Measurements from ENCODE around the gene FRMPD3.
"Not testable (repeated sequence)": the region's sequence is repeated elsewhere in the genome, so short reads cannot be mapped to it uniquely, and the experiment has no call there.

The FRMPD3 gene

DNA sequence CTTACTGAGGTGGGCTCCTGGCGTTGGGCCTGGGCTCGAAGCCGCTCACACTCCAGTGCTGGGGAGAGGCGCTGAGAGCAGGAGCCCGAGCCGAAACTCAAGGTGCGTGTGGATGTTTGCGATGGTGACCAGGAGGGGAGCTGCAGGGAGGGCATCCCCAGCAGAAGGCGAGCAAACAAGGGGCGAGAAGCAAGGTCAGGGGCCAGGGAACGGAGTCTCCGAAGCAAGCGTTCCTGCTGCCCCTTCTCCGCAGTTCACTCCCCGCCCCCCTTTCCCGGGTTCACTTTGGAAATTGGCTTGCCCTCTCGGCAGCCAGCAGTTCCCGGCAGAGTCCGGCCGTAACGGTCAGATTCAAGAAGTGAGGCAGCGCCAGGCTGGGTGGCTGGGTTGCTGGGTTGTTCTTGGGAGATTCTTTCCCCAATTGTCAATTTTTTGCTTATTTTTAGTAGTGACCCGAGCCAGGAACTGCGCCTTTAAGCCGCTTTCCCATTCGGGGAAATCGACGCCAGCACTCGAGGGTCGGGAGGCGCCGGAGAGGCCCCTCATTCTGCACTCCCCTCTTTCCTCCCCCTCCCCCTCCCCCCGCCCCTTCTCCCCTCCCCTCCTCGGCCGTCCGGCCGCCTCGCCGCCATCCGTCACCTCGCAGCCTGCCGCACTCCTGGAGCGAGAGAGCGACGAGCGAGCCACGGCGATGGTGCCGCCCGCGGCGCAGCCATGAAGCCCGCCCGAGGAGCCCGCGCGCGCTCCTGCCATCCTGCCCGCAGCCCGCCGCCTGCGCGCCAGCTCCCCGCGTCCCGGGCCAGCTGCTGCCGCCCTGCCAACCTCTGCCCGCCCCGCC, at the start of gene FRMPD3:
Gene FRMPD3, plus strand, starts transcription at position 655 of the 838 bp plus-strand sequence. CDS start 76,937 bp downstream, outside the sequence.
- DNase-seq (ENCODE audit: low read depth): no peak

GRCh38 chrX:107420571-107420970, 28.9 kb upstream of the FRMPD3 start:
- no peak for DNase-seq (ENCODE audit: low read depth)

DNA sequence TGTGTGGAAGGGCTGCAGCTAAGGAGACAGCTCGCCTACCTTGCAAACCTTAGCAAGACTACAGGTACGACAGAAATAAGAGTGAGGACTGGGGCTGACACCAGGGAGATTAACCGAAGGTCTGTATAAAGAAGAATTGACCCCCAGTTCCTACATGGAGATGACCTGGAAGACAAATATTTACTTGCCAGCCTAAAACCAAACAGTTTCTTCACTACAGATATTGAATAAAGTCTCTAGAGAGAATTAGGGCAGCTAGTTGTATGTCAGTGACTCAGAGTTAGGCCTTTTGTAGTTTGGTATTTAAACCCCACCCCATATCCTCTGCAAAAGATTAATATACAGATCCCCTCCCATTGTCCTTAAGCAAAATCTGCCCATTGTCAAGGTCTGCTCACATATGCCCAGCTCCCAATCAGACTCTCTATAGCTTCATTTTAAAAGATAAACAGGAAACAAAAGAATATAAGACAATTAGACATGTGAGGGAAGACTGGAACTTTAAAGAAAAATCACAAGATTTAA, 28.1 kb upstream of the FRMPD3 start:
- no peak for DNase-seq (ENCODE audit: low read depth)

- no peak for DNase-seq (ENCODE audit: low read depth)
Measured at GRCh38 chrX:107429090-107429489, 20.4 kb upstream of the FRMPD3 start.

DNA sequence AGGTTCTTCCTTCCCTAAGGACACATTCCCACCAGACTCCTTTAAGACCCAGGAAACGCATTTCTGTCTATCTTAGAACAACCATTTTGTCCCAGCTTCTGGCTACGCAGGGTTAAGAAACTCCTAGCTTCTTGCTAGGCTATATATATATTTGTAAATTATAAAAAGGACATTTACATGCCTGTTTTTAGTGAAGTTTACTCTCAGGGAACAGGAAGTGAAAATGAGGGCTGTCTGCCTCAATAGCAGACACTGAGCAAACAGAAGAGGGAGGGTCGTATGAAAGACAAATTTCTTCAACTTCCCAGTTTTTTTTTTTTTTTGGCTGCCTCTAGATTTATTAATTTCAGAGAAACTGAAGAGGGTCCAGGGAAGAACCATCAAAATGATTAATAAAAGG, 9.3 kb upstream of the FRMPD3 start:
- no peak for DNase-seq (ENCODE audit: low read depth)

GRCh38 chrX:107440692-107441091, 8.8 kb upstream of the FRMPD3 start:
- no peak for DNase-seq (ENCODE audit: low read depth)

- DNase-seq (ENCODE audit: low read depth): no peak
Measured at GRCh38 chrX:107442914-107443527, 6.4 kb upstream of the FRMPD3 start.

DNA sequence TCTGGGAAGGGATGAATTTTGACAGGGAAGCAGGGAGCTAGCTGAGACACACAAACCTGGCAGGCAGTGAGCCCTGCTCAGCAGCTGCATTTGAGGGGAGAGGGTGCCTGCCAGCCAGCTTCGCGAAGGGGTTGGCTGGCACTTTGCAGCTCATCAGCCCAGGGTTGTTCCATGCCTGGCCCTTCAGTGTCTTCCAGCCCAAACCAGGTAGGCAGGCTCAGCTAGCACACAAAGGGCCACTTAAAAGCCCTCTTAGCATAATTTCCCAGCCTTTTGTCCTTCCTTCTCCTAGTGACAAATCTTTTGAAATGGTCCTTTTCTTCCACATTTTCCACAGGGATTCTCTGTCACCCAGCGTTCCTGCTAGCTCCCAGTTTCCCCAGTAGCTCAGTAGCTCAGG, 4.3 kb upstream of the FRMPD3 start:
- no peak for DNase-seq (ENCODE audit: low read depth)

DNA sequence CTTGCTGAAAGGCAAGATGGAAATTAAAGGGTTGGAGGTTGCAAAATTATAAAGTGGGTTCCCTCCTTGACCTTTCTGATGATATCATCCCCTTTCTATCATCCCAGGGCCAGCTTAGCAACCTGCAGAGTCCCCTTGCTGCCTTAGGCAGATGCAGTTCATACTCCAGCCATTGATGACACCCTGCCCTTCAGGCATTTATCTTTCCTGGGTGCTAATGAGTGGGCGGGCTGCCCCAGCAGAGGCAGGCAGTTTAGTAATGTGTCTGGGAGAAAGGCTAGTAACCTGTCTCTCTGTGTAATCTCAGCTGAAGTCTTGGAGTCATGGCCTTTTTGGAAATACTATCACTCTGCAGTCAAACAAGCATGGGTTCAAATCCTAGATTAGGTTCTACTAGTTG, 3.8 kb upstream of the FRMPD3 start:
- DNase-seq (ENCODE audit: low read depth): no peak

GRCh38 chrX:107447642-107448041, 1.8 kb upstream of the FRMPD3 start:
- no peak for DNase-seq (ENCODE audit: low read depth)

DNA sequence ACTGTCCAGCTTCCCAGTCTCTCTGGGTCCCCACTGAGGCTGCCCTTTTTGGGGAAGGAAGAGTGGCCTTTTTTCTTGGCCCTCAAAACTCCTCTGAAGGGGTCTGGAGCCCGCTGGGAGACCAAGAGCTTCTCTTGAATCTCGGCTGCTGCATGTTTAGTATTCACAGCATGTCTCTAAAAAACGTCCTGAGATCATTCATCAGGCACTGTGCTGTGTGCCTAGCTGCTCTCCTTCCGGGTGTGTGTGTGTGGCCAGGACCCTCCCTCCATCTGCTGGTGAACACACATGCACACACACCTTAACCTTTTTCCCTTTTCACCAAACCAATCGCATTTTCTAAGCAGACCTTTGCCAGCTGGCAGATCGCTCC, 841 bp upstream of the FRMPD3 start:
- no peak for DNase-seq (ENCODE audit: low read depth)

DNA sequence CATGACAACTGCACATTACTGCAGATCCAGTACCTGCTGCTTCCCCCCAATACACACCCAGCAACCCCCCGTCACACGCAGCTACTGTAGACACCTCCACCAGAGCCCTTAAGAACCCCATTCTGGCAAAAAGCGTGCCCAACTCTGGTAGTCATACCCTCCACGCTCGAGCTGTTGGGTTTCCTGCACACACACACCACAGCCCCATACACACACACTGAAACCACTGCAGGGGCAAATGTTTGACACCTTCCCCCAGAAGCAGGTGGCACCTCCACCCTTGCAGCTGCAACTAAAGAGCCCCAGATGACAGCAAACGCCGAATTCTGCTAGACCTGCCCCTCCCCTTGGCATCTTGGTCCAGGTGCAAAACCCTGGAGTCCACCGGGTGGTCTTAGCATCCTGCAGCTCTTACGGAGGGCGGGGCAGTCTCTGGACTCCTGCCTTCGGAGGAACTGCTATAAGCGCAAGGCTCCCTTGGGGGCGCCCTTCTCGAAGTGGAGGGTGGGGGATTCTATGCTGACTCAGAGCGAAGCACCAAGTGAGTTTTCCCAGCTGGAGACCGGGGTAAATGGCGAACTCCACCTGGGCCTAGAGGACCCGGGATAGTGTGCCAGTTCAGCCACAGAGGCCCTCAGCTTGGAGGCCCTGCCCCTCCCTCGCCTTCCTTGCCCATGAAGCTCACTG, 1.5 kb downstream of the FRMPD3 start:
- DNase-seq (ENCODE audit: low read depth): no peak

GRCh38 chrX:107451731-107452130, 2.3 kb downstream of the FRMPD3 start:
- DNase-seq (ENCODE audit: low read depth): no peak

DNA sequence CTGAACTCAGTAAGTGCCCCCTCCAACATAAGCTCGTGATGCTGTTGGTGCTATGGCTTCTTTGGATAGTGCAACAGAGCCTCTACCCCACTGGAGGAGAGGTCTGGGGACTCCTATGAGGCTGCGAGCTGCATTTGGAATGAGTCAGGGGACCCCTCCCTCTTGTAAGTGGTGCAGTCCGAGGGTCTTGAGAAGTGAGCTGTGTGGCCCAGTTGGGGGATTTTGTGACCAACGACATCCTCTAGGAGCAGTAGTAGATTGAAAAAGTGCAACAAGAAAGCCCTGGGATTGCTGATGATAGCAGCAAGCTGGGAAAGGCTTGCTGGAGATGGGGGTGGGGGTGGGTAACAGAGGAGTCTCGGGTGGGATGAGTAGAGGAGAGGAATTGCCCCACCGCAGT, 3.1 kb downstream of the FRMPD3 start:
- no peak for DNase-seq (ENCODE audit: low read depth)

- no peak for DNase-seq (ENCODE audit: low read depth)
Measured at GRCh38 chrX:107454302-107454701, 4.8 kb downstream of the FRMPD3 start.

- DNase-seq (ENCODE audit: low read depth): no peak
Measured at GRCh38 chrX:107457289-107457688, 7.8 kb downstream of the FRMPD3 start.

GRCh38 chrX:107465932-107466620, 16.6 kb downstream of the FRMPD3 start:
- no peak for DNase-seq (ENCODE audit: low read depth)

- no peak for DNase-seq (ENCODE audit: low read depth)
Measured at GRCh38 chrX:107467271-107467670, 17.8 kb downstream of the FRMPD3 start.

GRCh38 chrX:107470198-107470597, 20.7 kb downstream of the FRMPD3 start:
- no peak for DNase-seq (ENCODE audit: low read depth)

GRCh38 chrX:107470971-107471370, 21.5 kb downstream of the FRMPD3 start:
- no peak for DNase-seq (ENCODE audit: low read depth)

DNA sequence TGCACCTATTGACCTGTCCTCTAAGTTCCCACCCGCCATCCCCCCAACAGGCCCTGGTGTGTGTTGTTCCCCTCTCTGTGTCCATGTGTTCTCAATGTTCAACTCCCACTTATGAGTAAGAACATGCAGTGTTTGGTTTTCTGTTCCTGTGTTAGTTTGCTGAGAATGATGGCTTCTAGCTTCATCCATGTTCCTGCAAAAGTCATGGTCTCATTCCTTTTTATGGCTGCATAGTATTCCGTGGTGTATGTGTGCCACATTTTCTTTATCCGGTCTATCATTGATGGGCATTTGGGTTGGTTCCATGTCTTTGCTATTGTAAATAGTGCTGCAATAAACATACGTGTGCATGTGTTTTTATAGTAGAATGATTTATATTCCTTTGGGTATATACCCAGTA, 22.0 kb downstream of the FRMPD3 start:
- not testable (repeated sequence) for DNase-seq (ENCODE audit: low read depth)

DNA sequence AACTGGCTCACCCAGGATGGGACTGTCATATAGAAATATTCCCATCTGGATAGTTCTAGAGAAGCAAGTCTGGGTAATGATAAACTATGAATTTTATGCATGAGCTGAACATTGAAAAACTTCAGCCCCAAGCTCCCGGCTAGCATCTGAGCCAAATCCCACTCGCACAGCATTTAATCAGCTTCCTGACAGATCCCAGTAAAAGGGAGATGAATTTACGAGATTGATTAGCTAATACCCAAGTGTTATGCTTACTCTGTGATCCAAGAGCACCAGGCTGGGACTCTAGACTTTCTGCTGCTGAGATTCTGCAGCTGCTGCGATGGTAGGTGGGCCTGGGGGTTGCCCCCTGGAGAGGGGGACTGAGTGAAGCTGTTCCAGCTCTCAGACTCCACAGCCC, 28.0 kb downstream of the FRMPD3 start:
- DNase-seq (ENCODE audit: low read depth): no peak

Data from non-pigmented ciliary epithelial cell (primary cell).